Esophagus muscularis mucosa (tissue), 4 donors: ENCODE data around the gene YOD1. TPM values are rescaled to one million over a fixed set of nuclear protein-coding genes. Genes with fewer than 3 reads are reported as not detected.

ENCODE experiments used
- DNase-seq: peaks from one replicate; pipeline ENCODE4 v3.0.0-alpha.2; 2017; ENCODE audit errors: extremely low spot score
- H3K27ac ChIP-seq, 4 donors: fragments of 200-600 bp; sonication (generic); replicated peaks in 1 of 4; 1 replicate in 3 of 4; 2 replicates in 1 of 4; pipeline ENCODE4 v1.5.1; 2016 to 2019; ENCODE audit warnings: mild to moderate bottlenecking in 1 of 4
- H3K27me3 ChIP-seq, 4 donors: fragments of 200-600 bp; sonication (generic); one replicate each; pipeline versions ENCODE4 v1.5.1 to v1.6.0; 2016 to 2019
- H3K36me3 ChIP-seq, 4 donors: fragments of 200-600 bp; sonication (generic); one replicate each; pipeline ENCODE4 v1.5.1; 2016 to 2019
- H3K4me1 ChIP-seq, 4 donors: fragments of 200-600 bp; sonication (generic); one replicate each; pipeline ENCODE4 v1.5.1; 2016 to 2019
- H3K4me3 ChIP-seq, 4 donors: fragments of 200-600 bp; sonication (generic); 1 replicate in 2 of 4; 2 replicates in 2 of 4; pipeline ENCODE4 v1.5.1; 2016 to 2019; ENCODE audit warnings: mild to moderate bottlenecking in 4 of 4, moderate library complexity in 1 of 4
- H3K9me3 ChIP-seq, 4 donors: fragments of 200-600 bp; sonication (generic); 1 replicate in 3 of 4; 2 replicates in 1 of 4; pipeline ENCODE4 v1.5.1; 2016 to 2019
- CTCF ChIP-seq, 3 experiments: fragments of 200-600 bp in 2 of 3; fragments of 450-650 bp in 1 of 3; sonication (generic) in 2 of 3; IDR thresholded peaks; one replicate each; pipeline ENCODE4 v1.5.1; 2017 to 2019; ENCODE audit warnings: antibody characterized with exemption in 3 of 3, mild to moderate bottlenecking in 2 of 3, moderate library complexity in 1 of 3
- EP300 ChIP-seq: sonication (generic); formaldehyde crosslinking; IDR thresholded peaks from one replicate; pipeline ENCODE4 v1.6.1; 2017; ENCODE audit warnings: antibody characterized with exemption
- POLR2A ChIP-seq: fragments of 450-650 bp; IDR thresholded peaks from one replicate; pipeline ENCODE4 v1.6.1; 2017; ENCODE audit warnings: antibody characterized with exemption, moderate library complexity, mild to moderate bottlenecking, low read depth
- POLR2AphosphoS5 ChIP-seq, 2 donors: sonication (generic); formaldehyde crosslinking; IDR thresholded peaks; one replicate each; pipeline ENCODE4 v1.6.1; 2017; ENCODE audit warnings: antibody characterized with exemption in 2 of 2
- WGBS: methylation state at CpG from one replicate; pipeline ENCODE4 v1.1.5; 2018; 5-methylcytosine and 5-hydroxymethylcytosine counted together
- intact Hi-C: fragments of 100-400 bp; cut with DNase I; formaldehyde crosslinking; loops from one replicate; pipeline ENCODE4 v1.15.1; 2023
- total RNA-seq, 4 donors: library from RNA; depleted of rRNA; stranded (reverse); fragments of >200 nt; gene quantifications; one replicate each; pipeline versions ENCODE4 v1.1.0 to v1.2.1, GENCODE V29; 2016

The YOD1 gene
- total RNA-seq, 4 donors from 2014 or later: 6.3 to 8.5 (median 7.2) TPM

GRCh38 chr1:207006083-207006482 is 44.9 kb downstream of the YOD1 start:
- DNase-seq: no peak
- H3K4me1 ChIP-seq: peaks cover 0 to 4% (median 2%) of the 10 kb centered on the region in 4 donors
- intact Hi-C loops: no loop called here
- H3K27ac ChIP-seq: no peak overlapping the region
- TF ChIP-seq CTCF (IDR thresholded peaks at IDR 0.05) (no peak), POLR2AphosphoS5 (IDR thresholded peaks at IDR 0.05) (no peak), EP300 (no peak), POLR2A (no peak)
- peaks cover 0 to 3% (median 0%) of the 10 kb centered on the region in 4 donors for H3K27me3 ChIP-seq
- H3K36me3 ChIP-seq: no peaks in the 10 kb centered on the region
- H3K4me3 ChIP-seq: no peak overlapping the region
- H3K9me3 ChIP-seq: no peaks in the 10 kb centered on the region
- WGBS: 91% methylated on average over 3 of the region's 3 CpGs

GRCh38 chr1:207004931-207005830 is 45.8 kb downstream of the YOD1 start:
- TF ChIP-seq EP300 (no peak), CTCF (IDR thresholded peaks at IDR 0.05) (peak in 2 of 3 experiments; percentile 39 to 60), POLR2A (no peak), POLR2AphosphoS5 (IDR thresholded peaks at IDR 0.05) (no peak)
- H3K4me3 ChIP-seq: no peak overlapping the region
- no peak overlapping the region for H3K27ac ChIP-seq
- 49% methylated on average over 9 of the region's 9 CpGs for WGBS
- H3K36me3 ChIP-seq: no peaks in the 10 kb centered on the region
- H3K4me1 ChIP-seq: peaks cover 0 to 4% (median 2%) of the 10 kb centered on the region in 4 donors
- no peaks in the 10 kb centered on the region for H3K9me3 ChIP-seq
- no peak for DNase-seq
- intact Hi-C loops: no loop called here
- H3K27me3 ChIP-seq: peaks cover 0 to 3% (median 0%) of the 10 kb centered on the region in 4 donors

- Histone ChIP-seq H3K27me3 (peaks cover 0 to 3% (median 0%) of the 10 kb centered on the region in 4 donors), H3K36me3 (no peaks in the 10 kb centered on the region), H3K4me1 (peaks cover 0 to 4% (median 2%) of the 10 kb centered on the region in 4 donors), H3K27ac (no peak overlapping the region), H3K9me3 (no peaks in the 10 kb centered on the region), H3K4me3 (no peak overlapping the region)
- DNase-seq: no peak
- TF ChIP-seq POLR2AphosphoS5 (IDR thresholded peaks at IDR 0.05): no peak
- no peak for TF ChIP-seq CTCF (IDR thresholded peaks at IDR 0.05)
- no peak for TF ChIP-seq POLR2A
- no peak for TF ChIP-seq EP300
- WGBS: 89% methylated on average over 4 of the region's 4 CpGs
- intact Hi-C loops: no loop called here
Observed at GRCh38 chr1:207003210-207003609, 47.8 kb downstream of the YOD1 start.

GRCh38 chr1:207002724-207003146 is 48.3 kb downstream of the YOD1 start:
- no peaks in the 10 kb centered on the region for H3K27me3 ChIP-seq
- intact Hi-C loops: no loop called here
- peak; percentile 82 for DNase-seq
- H3K4me1 ChIP-seq: peaks cover 0 to 4% (median 2%) of the 10 kb centered on the region in 4 donors
- H3K4me3 ChIP-seq: no peak overlapping the region
- no peaks in the 10 kb centered on the region for H3K9me3 ChIP-seq
- no peak overlapping the region for H3K27ac ChIP-seq
- H3K36me3 ChIP-seq: no peaks in the 10 kb centered on the region
- 43% methylated on average over 1 of the region's 1 CpG for WGBS
- no peak for TF ChIP-seq POLR2AphosphoS5 (IDR thresholded peaks at IDR 0.05)
- no peak for TF ChIP-seq EP300
- TF ChIP-seq CTCF (IDR thresholded peaks at IDR 0.05): no peak
- no peak for TF ChIP-seq POLR2A
